Endometrial microvascular endothelial cells (primary cell): ENCODE results near the gene AHRR. TPM values are rescaled to one million over a fixed set of nuclear protein-coding genes. Genes with fewer than 3 reads are reported as not detected.

Experiments
- in situ Hi-C: cut with HindIII; loops from 2 replicates; pipeline ENCODE4 v1.10.0; 2017; ENCODE audit warnings: low sequenced_read_pairs, low pct_unique_long_range_greater_than_20kb; ENCODE audit errors: inconsistent ontology term
- total RNA-seq: library from RNA; depleted of rRNA; stranded (reverse); fragments of >200 nt; gene quantifications from one replicate; pipeline ENCODE4 v1.2.3, GENCODE V29; 2015; ENCODE audit errors: inconsistent ontology term

The AHRR gene
- total RNA-seq, 1 donor from 2014 or later = 9.8 TPM

- in situ Hi-C loops = no loop called here
Measured at GRCh38 chr5:429453-430188, 108.1 kb downstream of the AHRR start.

- in situ Hi-C loops = no loop called here
Measured at GRCh38 chr5:430214-430925, 108.9 kb downstream of the AHRR start.

- in situ Hi-C loops = no loop called here
Measured at GRCh38 chr5:431001-431710, 109.6 kb downstream of the AHRR start.

- in situ Hi-C loops = no loop called here
Measured at GRCh38 chr5:431711-432050, 110.2 kb downstream of the AHRR start.

- in situ Hi-C loops = no loop called here
Measured at GRCh38 chr5:432201-432927, 110.8 kb downstream of the AHRR start.

- in situ Hi-C loops = no loop called here
Measured at GRCh38 chr5:432928-433791, 111.6 kb downstream of the AHRR start.

- in situ Hi-C loops = no loop called here
Measured at GRCh38 chr5:433836-434235, 112.3 kb downstream of the AHRR start.

- in situ Hi-C loops = no loop called here
Measured at GRCh38 chr5:434443-435146, 113.1 kb downstream of the AHRR start.

- in situ Hi-C loops = no loop called here
Measured at GRCh38 chr5:435156-435790, 113.8 kb downstream of the AHRR start.

GRCh38 chr5:435961-436640 lies 114.6 kb downstream of the AHRR start:
- in situ Hi-C loops = no loop called here

- in situ Hi-C loops = no loop called here
Measured at GRCh38 chr5:436641-436975, 115.1 kb downstream of the AHRR start.

- in situ Hi-C loops = no loop called here
Measured at GRCh38 chr5:437281-437771, 115.8 kb downstream of the AHRR start.

- in situ Hi-C loops = no loop called here
Measured at GRCh38 chr5:438481-438981, 117.0 kb downstream of the AHRR start.

- in situ Hi-C loops = no loop called here
Measured at GRCh38 chr5:439181-439580, 117.7 kb downstream of the AHRR start.

GRCh38 chr5:439636-440035 lies 118.1 kb downstream of the AHRR start:
- in situ Hi-C loops = no loop called here

GRCh38 chr5:440401-441201 lies 119.1 kb downstream of the AHRR start:
- in situ Hi-C loops = no loop called here
